Heart left ventricle (tissue), 16 donors: ENCODE results near the gene BCORL1. TPM values are rescaled to one million over a fixed set of nuclear protein-coding genes. Genes with fewer than 3 reads are reported as not detected.

ENCODE experiments used
- ATAC-seq, 4 donors: fragments of 200-7000 bp; cut with Tn5 transposase; one replicate each; pipeline ENCODE4 v1.9.1; 2020 to 2022; ENCODE audit warnings: moderate library complexity in 4 of 4, mild to moderate bottlenecking in 3 of 4, moderate number of reproducible peaks in 1 of 4
- DNase-seq, 5 donors: peaks; one replicate each; pipeline ENCODE4 v3.0.0-alpha.2; 2020
- H3K27ac ChIP-seq, 12 donors: fragments of 200-600 bp; sonication (generic) in 4 of 12; one replicate each; pipeline versions ENCODE4 v1.5.0 to v1.8.0; 2016 to 2022; ENCODE audit warnings: mild to moderate bottlenecking in 2 of 12
- H3K27me3 ChIP-seq, 9 donors: fragments of 200-600 bp; sonication (generic) in 2 of 9; one replicate each; pipeline versions ENCODE4 v1.5.1 to v1.8.0; 2016 to 2022; ENCODE audit warnings: mild to moderate bottlenecking in 3 of 9
- H3K36me3 ChIP-seq, 9 donors: fragments of 200-600 bp; sonication (generic) in 2 of 9; one replicate each; pipeline versions ENCODE4 v1.5.0 to v1.8.0; 2018 to 2022; ENCODE audit warnings: mild to moderate bottlenecking in 2 of 9
- H3K4me1 ChIP-seq, 12 donors: fragments of 200-600 bp; sonication (generic) in 4 of 12; one replicate each; pipeline versions ENCODE4 v1.5.0 to v1.8.0; 2016 to 2022; ENCODE audit warnings: mild to moderate bottlenecking in 3 of 12
- H3K4me3 ChIP-seq, 12 donors: fragments of 200-600 bp; sonication (generic) in 4 of 12; one replicate each; pipeline versions ENCODE4 v1.5.0 to v1.8.0; 2017 to 2022; ENCODE audit warnings: mild to moderate bottlenecking in 9 of 12, moderate library complexity in 4 of 12
- H3K9me3 ChIP-seq, 12 donors: fragments of 200-600 bp; sonication (generic) in 4 of 12; one replicate each; pipeline versions ENCODE4 v1.5.0 to v1.8.0; 2016 to 2022; ENCODE audit warnings: mild to moderate bottlenecking in 1 of 12
- CTCF ChIP-seq, 12 donors: fragments of 200-600 bp; sonication (generic) in 4 of 12; IDR thresholded peaks; one replicate each; pipeline versions ENCODE4 v1.5.0 to v1.8.0; 2018 to 2022; ENCODE audit warnings: antibody characterized with exemption in 12 of 12, mild to moderate bottlenecking in 5 of 12
- POLR2A ChIP-seq, 2 donors: fragments of 450-650 bp; IDR thresholded peaks; one replicate each; pipeline ENCODE4 v1.6.1; 2017; ENCODE audit warnings: antibody characterized with exemption in 2 of 2, mild to moderate bottlenecking in 2 of 2, moderate library complexity in 2 of 2
- WGBS, 4 donors: extraction: QIAGEN DNeasy Blood & Tissue Kit in 2 of 4; methylation state at CpG; one replicate each; pipeline versions ENCODE4 v1.1.5 to v1.1.7; 2013 to 2018; 5-methylcytosine and 5-hydroxymethylcytosine counted together
- intact Hi-C, 10 donors: fragments of 100-400 bp; cut with DNase I; formaldehyde crosslinking; loops; one replicate each; pipeline versions ENCODE4 v1.11.1 to v1.14.2; 2022
- polyA plus RNA-seq, 2 donors: library from polyadenylated mRNA; stranded (reverse); fragments of 200-250 nt; gene quantifications; one replicate each; pipeline ENCODE4 v1.2.3, GENCODE V29; 2013
- total RNA-seq, 9 donors: library from RNA; depleted of rRNA in 2 of 9; stranded (reverse); fragments of >200 nt in 2 of 9; fragmentation: NEBNext Ultra II Directional in 3 of 9; extraction: Animal tissue kit (Norgen Biotek cat#: 25700) in 3 of 9; gene quantifications; one replicate each; pipeline versions ENCODE4 v1.1.0 to v1.2.4, GENCODE V29; 2016 to 2023
- donor health status: ischemic (EF 13 %, LVEDD 7.1; RV severe dilation, severe dysfunction).
- donor health status: healthy with polysubstance abuse.
- donor health status: DM: no; HTN: yes; CAD: no.
- donor health status: DM: no; HTN: no; CAD: no.
- donor health status: ischemic (EF 25% LVEDD 6.9; RV normal size, moderate dysfunction).
- donor health status: ischemic (EF 25% LVEDD 5.7; RV mildly dilated, moderate dysfunction).
- donor health status: healthy.
- donor health status: DM: yes; HTN: yes; CAD: no.
- donor health status: ischemic (EF 35%, LVEDD 5.7; RV mildly dilated, moderate dysfunction).
- donor health status: nonischemic (EF 11% LVEDD 7.7; RV severe dilation, severe dysfunction).
- donor health status: DM: yes; HTN: yes; CAD: no.
- donor health status: PGD.
- donor health status: ischemic (EF 29% LVEDD 5.4; RV normal size, mild dysfunction).
- donor health status: nonischemic (EF 23%, LVEDD 6.1; RV moderate dilation, normal function).

BCORL1 gene
- total and polyA plus RNA-seq, 11 donors: 3.3 to 11.0 (median 8.0) TPM

GRCh38 chrX:129980540-129981199 lies 1.8 kb upstream of the BCORL1 start:
- DNase-seq (peak; percentile 54 to 81 (median 71)), ATAC-seq (peak in 3 of 4 donors; percentile 16 to 53 (median 40))
- TF ChIP-seq CTCF (IDR thresholded peaks at IDR 0.05) (no peak), POLR2A (IDR thresholded peaks at IDR 0.05) (peak in 1 of 2 donors; percentile 59)
- H3K27ac ChIP-seq: peak overlapping the region; percentile 38 to 87 (median 72)
- intact Hi-C loops: loop anchor here in 7 of 10 donors (2.0 to 10.0 kb wide), 4 partner anchors 42 to 84 kb away; no protein-coding TSS in a partner anchor
- H3K27me3 ChIP-seq: no peaks in the 10 kb centered on the region
- H3K36me3 ChIP-seq: no peaks in the 10 kb centered on the region
- H3K9me3 ChIP-seq: no peaks in the 10 kb centered on the region
- H3K4me3 ChIP-seq: peak overlapping the region in 3 of 12 donors; percentile 48 to 60 (median 59)
- peaks cover 0 to 7% (median 0%) of the 10 kb centered on the region in 12 donors for H3K4me1 ChIP-seq
- WGBS, 4 donors: 1 to 61% (median 19%) methylated on average over 34 to 79 of the region's 79 CpGs

- 0 to 44% (median 19%) methylated on average over 17 of the region's 17 CpGs for WGBS, 4 donors
- intact Hi-C loops: loop anchor here in 7 of 10 donors (2.0 to 10.0 kb wide), 4 partner anchors 41 to 84 kb away; no protein-coding TSS in a partner anchor
- peak overlapping the region in 10 of 12 donors; percentile 39 to 87 (median 73) for H3K27ac ChIP-seq
Observed at GRCh38 chrX:129981200-129981553, 1.3 kb upstream of the BCORL1 start.

GRCh38 chrX:129981752-129982299 lies 609 bp upstream of the BCORL1 start:
- H3K4me1 ChIP-seq: peaks cover 0 to 7% (median 0%) of the 10 kb centered on the region in 12 donors
- WGBS, 4 donors: 0 to 53% (median 15%) methylated on average over 18 to 29 of the region's 29 CpGs
- ATAC-seq (peak in 1 of 4 donors; percentile 1), DNase-seq (peak in 2 of 5 donors; percentile 22 to 50)
- H3K27me3 ChIP-seq: no peaks in the 10 kb centered on the region
- peak overlapping the region in 11 of 12 donors; percentile 12 to 87 (median 55) for H3K27ac ChIP-seq
- intact Hi-C loops: loop anchor here in 9 of 10 donors (1.0 to 10.0 kb wide), 7 partner anchors 25 to 83 kb away; no protein-coding TSS in a partner anchor
- H3K9me3 ChIP-seq: no peaks in the 10 kb centered on the region
- no peaks in the 10 kb centered on the region for H3K36me3 ChIP-seq
- TF ChIP-seq CTCF (IDR thresholded peaks at IDR 0.05) (no peak), POLR2A (IDR thresholded peaks at IDR 0.05) (no peak)
- H3K4me3 ChIP-seq: peak overlapping the region in 3 of 12 donors; percentile 39 to 60 (median 48)

More at GRCh38 chrX:129981200-129981553, 1.3 kb upstream of the BCORL1 start:
- DNase-seq (peak in 1 of 5 donors; percentile 17), ATAC-seq (no peak)
- no peaks in the 10 kb centered on the region for H3K27me3 ChIP-seq
- no peaks in the 10 kb centered on the region for H3K9me3 ChIP-seq
- H3K36me3 ChIP-seq: no peaks in the 10 kb centered on the region
- TF ChIP-seq CTCF (IDR thresholded peaks at IDR 0.05) (no peak), POLR2A (IDR thresholded peaks at IDR 0.05) (no peak)
- H3K4me1 ChIP-seq: peaks cover 0 to 7% (median 0%) of the 10 kb centered on the region in 12 donors
- peak overlapping the region in 3 of 12 donors; percentile 48 to 60 (median 59) for H3K4me3 ChIP-seq

- intact Hi-C loops: loop anchor here in 7 of 10 donors (2.0 to 10.0 kb wide), 5 partner anchors 27 to 81 kb away; no protein-coding TSS in a partner anchor
- DNase-seq (peak; percentile 11 to 64 (median 33)), ATAC-seq (no peak)
- Histone ChIP-seq H3K4me3 (no peak overlapping the region), H3K27ac (peak overlapping the region in 2 of 12 donors; percentile 34 to 52), H3K9me3 (no peaks in the 10 kb centered on the region), H3K36me3 (no peaks in the 10 kb centered on the region), H3K4me1 (peaks cover 0 to 12% (median 0%) of the 10 kb centered on the region in 12 donors), H3K27me3 (no peaks in the 10 kb centered on the region)
- 0 to 55% (median 24%) methylated on average over 28 to 45 of the region's 48 CpGs for WGBS, 4 donors
- TF ChIP-seq POLR2A (IDR thresholded peaks at IDR 0.05): no peak
- TF ChIP-seq CTCF (IDR thresholded peaks at IDR 0.05): no peak
Observed at GRCh38 chrX:129983575-129984110, 1.2 kb downstream of the BCORL1 start.
